SU-DHL-6 (cell line): ENCODE measurements around the gene UBR4.

Source experiments
- H2AFZ ChIP-seq: fragments of 200-600 bp; sonication (generic); 2 replicates; pipeline ENCODE4 v1.6.1; 2014; ENCODE audit warnings: low read depth, mild to moderate bottlenecking, moderate library complexity, mixed read lengths, antibody characterized with exemption, low read length; ENCODE audit not compliant: severe bottlenecking
- H3F3A ChIP-seq: fragments of 200-600 bp; shearing (Covaris generic); 2 replicates; pipeline ENCODE4 v1.6.0; 2016; ENCODE audit warnings: antibody characterized with exemption, mild to moderate bottlenecking; ENCODE audit not compliant: insufficient read depth
- H3K27ac ChIP-seq: fragments of 200-600 bp; sonication (generic); 2 replicates; pipeline ENCODE4 v1.5.1; 2016; ENCODE audit warnings: low read depth, mild to moderate bottlenecking, low read length, moderate library complexity, mixed read lengths
- H3K27me3 ChIP-seq: fragments of 200-600 bp; sonication (generic), shearing (Covaris generic); 2 replicates; pipeline ENCODE4 v1.6.0; 2014; ENCODE audit warnings: mild to moderate bottlenecking, low read length
- H3K36me3 ChIP-seq: fragments of 200-600 bp; sonication (generic); 2 replicates; pipeline ENCODE4 v1.6.1; 2014; ENCODE audit warnings: mild to moderate bottlenecking, low read length, mixed read lengths
- H3K4me2 ChIP-seq: fragments of 300-600, 200-600 bp; shearing (Covaris generic), sonication (generic); 2 replicates; pipeline ENCODE4 v1.6.0; 2014; ENCODE audit warnings: low read length, low read depth, mild to moderate bottlenecking; ENCODE audit not compliant: poor library complexity, severe bottlenecking
- H3K4me3 ChIP-seq: fragments of 200-600 bp; sonication (generic); 2 replicates; pipeline ENCODE4 v1.5.1; 2014; ENCODE audit warnings: antibody characterized with exemption, low read length, mild to moderate bottlenecking, mixed read lengths; ENCODE audit not compliant: insufficient read depth, poor library complexity, severe bottlenecking
- H3K79me2 ChIP-seq: fragments of 200-600 bp; sonication (generic); 2 replicates; pipeline ENCODE4 v1.6.1; 2014; ENCODE audit warnings: mild to moderate bottlenecking, low read length, moderate library complexity; ENCODE audit not compliant: insufficient read depth
- H3K9ac ChIP-seq: fragments of 200-600 bp; sonication (generic); 2 replicates; pipeline ENCODE4 v1.7.0; 2014; ENCODE audit warnings: mild to moderate bottlenecking, low read length
- H3K9me2 ChIP-seq: fragments of 200-600 bp; sonication (generic); replicated peaks from 2 replicates; pipeline ENCODE4 v1.6.1; 2014; ENCODE audit warnings: low read length; ENCODE audit not compliant: insufficient read depth
- H3K9me3 ChIP-seq: fragments of 200-600 bp; sonication (generic); 2 replicates; pipeline ENCODE4 v1.6.1; 2014; ENCODE audit warnings: low read length, mixed read lengths; ENCODE audit not compliant: insufficient read depth
- H4K20me1 ChIP-seq: fragments of 200-600 bp; sonication (generic); 2 replicates; pipeline ENCODE4 v1.6.1; 2014; ENCODE audit warnings: low read depth, mild to moderate bottlenecking, antibody characterized with exemption, low read length, moderate library complexity, mixed read lengths
- CTCF ChIP-seq: fragments of 200-600 bp; sonication (generic); IDR thresholded peaks from one replicate; pipeline ENCODE4 v1.5.1; 2017; ENCODE audit warnings: antibody characterized with exemption, mild to moderate bottlenecking, low read length, moderate library complexity; ENCODE audit not compliant: insufficient read depth, poor library complexity, severe bottlenecking
- EZH2phosphoT487 ChIP-seq: fragments of 200-600 bp; sonication (generic), shearing (Covaris generic); conservative IDR thresholded peaks from 2 replicates; pipeline ENCODE4 v1.6.1; 2018; ENCODE audit warnings: mild to moderate bottlenecking, antibody characterized with exemption, low read length, moderate library complexity, mixed read lengths

Gene UBR4

DNA sequence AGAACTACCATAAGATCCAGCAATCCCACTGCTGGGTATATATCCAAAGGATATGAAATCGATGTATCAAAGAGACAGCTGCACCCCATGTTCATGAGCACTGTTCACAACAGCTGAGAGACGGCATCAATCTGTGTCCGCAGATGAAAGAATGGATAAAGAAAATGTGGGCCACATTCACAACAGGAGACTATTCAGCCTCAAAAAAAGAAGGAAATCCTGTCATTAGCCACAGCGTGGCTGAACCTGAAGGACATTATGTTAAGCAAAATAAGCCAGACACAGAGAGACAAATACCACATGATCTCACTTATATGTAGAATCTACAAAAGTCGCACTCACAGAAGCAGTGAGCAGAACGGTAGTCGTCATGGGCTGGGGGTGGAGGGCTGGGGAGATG is 154.4 kb downstream of the UBR4 start:
- Histone ChIP-seq H3K9me3 (no peaks in the 10 kb centered on the region), H3K9ac (no peak overlapping the region)
- TF ChIP-seq CTCF, result no peak
- TF ChIP-seq EZH2phosphoT487, result no peak

DNA sequence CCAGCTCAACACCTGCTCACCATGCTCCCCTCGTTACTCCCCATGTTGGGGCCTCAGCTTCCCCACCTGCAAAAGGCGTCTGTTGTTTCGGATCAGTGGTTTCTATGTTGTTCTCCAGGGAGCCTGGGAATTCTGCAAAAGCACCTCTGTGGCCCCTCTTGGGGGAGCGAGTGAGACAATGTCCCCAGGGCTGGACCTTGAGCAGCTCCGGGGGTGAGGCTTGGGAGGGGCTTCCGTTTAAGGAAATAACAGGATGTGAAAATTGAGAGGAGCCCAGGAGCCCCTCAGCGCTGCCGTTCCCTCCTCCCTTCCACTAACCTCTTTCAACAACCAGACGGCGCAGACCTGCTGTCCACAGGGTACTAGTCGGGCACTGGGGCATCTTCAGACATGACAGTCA is 155.1 kb downstream of the UBR4 start:
- Histone ChIP-seq H3K4me3 (no peak overlapping the region), H3K36me3 (no peaks in the 10 kb centered on the region), H3K27me3 (no peaks in the 10 kb centered on the region), H4K20me1 (no peaks in the 10 kb centered on the region), H3K9me3 (no peaks in the 10 kb centered on the region), H3K27ac (no peak overlapping the region), H3F3A (no peaks in the 10 kb centered on the region), H2AFZ (no peak overlapping the region), H3K9me2 (no peaks in the 10 kb centered on the region), H3K79me2 (no peaks in the 10 kb centered on the region), H3K9ac (no peak overlapping the region), H3K4me2 (no peak overlapping the region)
- no peak for TF ChIP-seq CTCF
- no peak for TF ChIP-seq EZH2phosphoT487

More for the DNA sequence above, 154.4 kb downstream of the UBR4 start:
- H3K4me2 ChIP-seq, result no peak overlapping the region
- no peaks in the 10 kb centered on the region for H3K9me2 ChIP-seq
- no peak overlapping the region for H2AFZ ChIP-seq
- H3K36me3 ChIP-seq, result no peaks in the 10 kb centered on the region
- no peaks in the 10 kb centered on the region for H3K79me2 ChIP-seq
- H3K4me3 ChIP-seq, result no peak overlapping the region
- no peaks in the 10 kb centered on the region for H4K20me1 ChIP-seq
- H3F3A ChIP-seq, result no peaks in the 10 kb centered on the region
- no peak overlapping the region for H3K27ac ChIP-seq
- no peaks in the 10 kb centered on the region for H3K27me3 ChIP-seq

GRCh38 chr1:19054216-19054615 is 155.8 kb downstream of the UBR4 start:
- H3K9ac ChIP-seq, result no peak overlapping the region
- TF ChIP-seq CTCF (no peak), EZH2phosphoT487 (no peak)
- H3F3A ChIP-seq, result no peaks in the 10 kb centered on the region
- H3K4me2 ChIP-seq, result no peak overlapping the region
- H3K27me3 ChIP-seq, result no peaks in the 10 kb centered on the region
- H3K9me2 ChIP-seq, result no peaks in the 10 kb centered on the region
- no peak overlapping the region for H2AFZ ChIP-seq
- no peaks in the 10 kb centered on the region for H4K20me1 ChIP-seq
- H3K9me3 ChIP-seq, result no peaks in the 10 kb centered on the region
- H3K27ac ChIP-seq, result no peak overlapping the region
- H3K4me3 ChIP-seq, result no peak overlapping the region
- no peaks in the 10 kb centered on the region for H3K79me2 ChIP-seq
- H3K36me3 ChIP-seq, result no peaks in the 10 kb centered on the region

- H3K9ac ChIP-seq, result no peak overlapping the region
- no peaks in the 10 kb centered on the region for H3K36me3 ChIP-seq
- no peak overlapping the region for H3K4me3 ChIP-seq
- H3K9me3 ChIP-seq, result no peaks in the 10 kb centered on the region
- H3K79me2 ChIP-seq, result no peaks in the 10 kb centered on the region
- H3K4me2 ChIP-seq, result no peak overlapping the region
- H4K20me1 ChIP-seq, result no peaks in the 10 kb centered on the region
- H3F3A ChIP-seq, result no peaks in the 10 kb centered on the region
- no peak overlapping the region for H3K27ac ChIP-seq
- no peaks in the 10 kb centered on the region for H3K27me3 ChIP-seq
- TF ChIP-seq EZH2phosphoT487 (no peak), CTCF (no peak)
- H3K9me2 ChIP-seq, result no peaks in the 10 kb centered on the region
- H2AFZ ChIP-seq, result no peak overlapping the region
Measured at GRCh38 chr1:19053486-19053885, 156.6 kb downstream of the UBR4 start.
